GM19468 (cell line): ENCODE data around the gene STEAP1B.

Experiments
- ATAC-seq: cut with Tn5 transposase; IDR thresholded peaks from one replicate; pipeline ENCODE4 v1.9.1; 2021; ENCODE audit warnings: mild to moderate bottlenecking, moderate library complexity, moderate number of reproducible peaks; ENCODE audit not compliant: unreplicated experiment; ENCODE audit errors: extremely low read depth

The STEAP1B gene

GRCh38 chr7:22411977-22412693 lies 87.9 kb downstream of the STEAP1B start:
- no peak for ATAC-seq

- ATAC-seq = no peak
Observed at GRCh38 chr7:22406715-22407114, 93.3 kb downstream of the STEAP1B start.

GRCh38 chr7:22404421-22405023 lies 95.5 kb downstream of the STEAP1B start:
- no peak for ATAC-seq

- no peak for ATAC-seq
Observed at GRCh38 chr7:22403344-22403743, 96.6 kb downstream of the STEAP1B start.

- no peak for ATAC-seq
Observed at GRCh38 chr7:22402250-22402649, 97.7 kb downstream of the STEAP1B start.

GRCh38 chr7:22400936-22401553 lies 98.9 kb downstream of the STEAP1B start:
- no peak for ATAC-seq

- no peak for ATAC-seq
Observed at GRCh38 chr7:22400150-22400814, 99.7 kb downstream of the STEAP1B start.

- ATAC-seq = no peak
Observed at GRCh38 chr7:22399546-22399945, 100.4 kb downstream of the STEAP1B start.

GRCh38 chr7:22399091-22399490 lies 100.9 kb downstream of the STEAP1B start:
- ATAC-seq = no peak

GRCh38 chr7:22397981-22398380 lies 102.0 kb downstream of the STEAP1B start:
- no peak for ATAC-seq

- no peak for ATAC-seq
Observed at GRCh38 chr7:22395222-22395621, 104.8 kb downstream of the STEAP1B start.

GRCh38 chr7:22394739-22395138 lies 105.2 kb downstream of the STEAP1B start:
- ATAC-seq = no peak

- no peak for ATAC-seq
Observed at GRCh38 chr7:22393913-22394729, 105.9 kb downstream of the STEAP1B start.

GRCh38 chr7:22390516-22390915 lies 109.5 kb downstream of the STEAP1B start:
- ATAC-seq = no peak

- ATAC-seq = no peak
Observed at GRCh38 chr7:22389892-22390291, 110.1 kb downstream of the STEAP1B start.

- ATAC-seq = no peak
Observed at GRCh38 chr7:22387583-22387982, 112.4 kb downstream of the STEAP1B start.

GRCh38 chr7:22386865-22387264 lies 113.1 kb downstream of the STEAP1B start:
- ATAC-seq = peak; percentile 44

GRCh38 chr7:22386206-22386858 lies 113.7 kb downstream of the STEAP1B start:
- peak; percentile 41 for ATAC-seq

GRCh38 chr7:22385326-22385725 lies 114.7 kb downstream of the STEAP1B start:
- no peak for ATAC-seq

GRCh38 chr7:22380333-22380732 lies 119.7 kb downstream of the STEAP1B start:
- ATAC-seq = no peak
